WTC11 (cell line): ENCODE data around the gene MRPL47. TPM values are rescaled to one million over a fixed set of nuclear protein-coding genes. Genes with fewer than 3 reads are reported as not detected.
A peak's percentile ranks its signal among the peaks of the same experiment; 100 is the strongest.

Experiments used
- ATAC-seq: fragments of 200-7000 bp; cut with Tn5 transposase; 2 replicates; pipeline ENCODE4 v1.10.0; 2021; ENCODE audit warnings: mild to moderate bottlenecking, moderate library complexity
- CTCF ChIA-PET: fragments of 300-600 bp; sonication (Branson Sonifier 250); formaldehyde crosslinking; loops from one replicate; lab custom pipeline; 2021; ENCODE audit warnings: antibody characterized with exemption; lab: Charles Lee
- POLR2A ChIA-PET: fragments of 350-600 bp; sonication (Branson Sonifier 250); formaldehyde crosslinking; loops from one replicate; lab custom pipeline; 2021; ENCODE audit warnings: antibody characterized with exemption; lab: Charles Lee
- DNase-seq: peaks from one replicate; pipeline ENCODE4 v3.0.0; 2021; ENCODE audit warnings: low spot score
- H3K27ac Mint-ChIP-seq: 2 replicates; pipeline ENCODE4 v1.8.0; 2021; ENCODE audit warnings: mixed read lengths
- H3K27me3 Mint-ChIP-seq: 2 replicates; pipeline ENCODE4 v1.8.0; 2021; ENCODE audit warnings: low read depth, mild to moderate bottlenecking, moderate library complexity, mixed read lengths
- H3K36me3 Mint-ChIP-seq: 2 replicates; pipeline ENCODE4 v1.8.0; 2021; ENCODE audit warnings: mixed read lengths
- H3K4me1 Mint-ChIP-seq: 2 replicates; pipeline ENCODE4 v1.8.0; 2022; ENCODE audit warnings: mixed read lengths
- H3K4me3 Mint-ChIP-seq: 2 replicates; pipeline ENCODE4 v1.8.0; 2021; ENCODE audit warnings: mild to moderate bottlenecking, moderate library complexity, mixed read lengths
- H3K9me3 Mint-ChIP-seq: 2 replicates; pipeline ENCODE4 v1.8.0; 2021; ENCODE audit warnings: mixed read lengths
- ATF1 ChIP-seq: sonication (generic); formaldehyde crosslinking; IDR thresholded peaks from 2 replicates; pipeline ENCODE4 v1.8.1; 2023; ENCODE audit warnings: mild to moderate bottlenecking, moderate library complexity, missing genetic modification reagents
- CREM ChIP-seq: sonication (generic); formaldehyde crosslinking; IDR thresholded peaks from 2 replicates; pipeline ENCODE4 v1.8.1; 2022; ENCODE audit warnings: mild to moderate bottlenecking, missing genetic modification reagents, moderate library complexity
- CTCF ChIP-seq: fragments of 200-600 bp; IDR thresholded peaks from 2 replicates; pipeline ENCODE4 v1.8.0; 2022; ENCODE audit warnings: antibody characterized with exemption
- E2F4 ChIP-seq: sonication (generic); formaldehyde crosslinking; IDR thresholded peaks from 2 replicates; pipeline ENCODE4 v1.8.1; 2022; ENCODE audit warnings: low read depth, mild to moderate bottlenecking, moderate library complexity, missing genetic modification reagents, borderline replicate concordance
- E2F5 ChIP-seq: sonication (generic); formaldehyde crosslinking; IDR thresholded peaks from 2 replicates; pipeline ENCODE4 v1.8.1; 2022; ENCODE audit warnings: mild to moderate bottlenecking, moderate library complexity, missing genetic modification reagents
- ESRRA ChIP-seq: sonication (generic); formaldehyde crosslinking; IDR thresholded peaks from 2 replicates; pipeline ENCODE4 v1.8.1; 2022; ENCODE audit warnings: mild to moderate bottlenecking, missing genetic modification reagents, borderline replicate concordance
- FOXJ3 ChIP-seq: sonication (generic); formaldehyde crosslinking; IDR thresholded peaks from 2 replicates; pipeline ENCODE4 v1.9.0; 2021; ENCODE audit warnings: missing genetic modification reagents, mild to moderate bottlenecking, borderline replicate concordance
- FOXK1 ChIP-seq: sonication (generic); formaldehyde crosslinking; IDR thresholded peaks from 2 replicates; pipeline ENCODE4 v1.8.0; 2022; ENCODE audit warnings: mild to moderate bottlenecking, moderate library complexity, missing genetic modification reagents
- HMGA2 ChIP-seq: fragments of 250-450 bp; sonication (Bioruptor Pico); IDR thresholded peaks from 2 replicates; pipeline ENCODE4 v1.4.0; 2021; ENCODE audit warnings: mild to moderate bottlenecking, moderate library complexity
- MYBL2 ChIP-seq: sonication (generic); formaldehyde crosslinking; IDR thresholded peaks from 2 replicates; pipeline ENCODE4 v1.8.1; 2023; ENCODE audit warnings: mild to moderate bottlenecking, moderate library complexity, missing genetic modification reagents
- NFYB ChIP-seq: sonication (generic); formaldehyde crosslinking; conservative IDR thresholded peaks from 2 replicates; pipeline ENCODE4 v1.8.0; 2022; ENCODE audit warnings: low read depth, missing genetic modification reagents
- NR1H2 ChIP-seq: sonication (generic); formaldehyde crosslinking; IDR thresholded peaks from 2 replicates; pipeline ENCODE4 v1.9.0; 2021; ENCODE audit warnings: mild to moderate bottlenecking, moderate library complexity, missing genetic modification reagents
- PRRX2 ChIP-seq: fragments of 250-450 bp; sonication (Bioruptor Pico); IDR thresholded peaks from 2 replicates; pipeline ENCODE4 v1.8.0; 2021; ENCODE audit warnings: mild to moderate bottlenecking
- RELA ChIP-seq: sonication (generic); formaldehyde crosslinking; IDR thresholded peaks from 2 replicates; pipeline ENCODE4 v1.8.1; 2022; ENCODE audit warnings: missing genetic modification reagents, mild to moderate bottlenecking, borderline replicate concordance
- ZBTB21 ChIP-seq: sonication (generic); formaldehyde crosslinking; IDR thresholded peaks from 2 replicates; pipeline ENCODE4 v1.8.1; 2023; ENCODE audit warnings: mild to moderate bottlenecking, missing genetic modification reagents, borderline replicate concordance
- ZNF232 ChIP-seq: sonication (generic); formaldehyde crosslinking; IDR thresholded peaks from 2 replicates; pipeline ENCODE4 v1.8.0; 2022; ENCODE audit warnings: mild to moderate bottlenecking, missing genetic modification reagents
- ZNF263 ChIP-seq: sonication (generic); formaldehyde crosslinking; IDR thresholded peaks from 2 replicates; pipeline ENCODE4 v1.8.1; 2022; ENCODE audit warnings: low read depth, mild to moderate bottlenecking, moderate library complexity, missing genetic modification reagents
- ZNF416 ChIP-seq: fragments of 250-450 bp; sonication (Bioruptor Pico); IDR thresholded peaks from 2 replicates; pipeline ENCODE4 v1.9.0; 2021; ENCODE audit warnings: mild to moderate bottlenecking, inconsistent platforms
- ZNF671 ChIP-seq: fragments of 250-450 bp; sonication (Bioruptor Pico); IDR thresholded peaks from 2 replicates; pipeline ENCODE4 v1.8.0; 2021; ENCODE audit warnings: mild to moderate bottlenecking
- ZSCAN18 ChIP-seq: fragments of 250-450 bp; sonication (Bioruptor Pico); IDR thresholded peaks from 2 replicates; pipeline ENCODE4 v2.1.2; 2022; ENCODE audit warnings: mild to moderate bottlenecking, moderate library complexity
- total RNA-seq: library from RNA; stranded (reverse); gene quantifications from 3 replicates; pipeline ENCODE4 v1.2.3, GENCODE V29; 2021
- TF ChIP-seq, protein P1 (sequence below): sonication (generic); formaldehyde crosslinking; IDR thresholded peaks from 2 replicates; pipeline ENCODE4 v1.8.1; 2023; ENCODE audit warnings: mild to moderate bottlenecking, moderate library complexity, missing genetic modification reagents
- TF ChIP-seq, protein P2 (sequence below): sonication (generic); formaldehyde crosslinking; IDR thresholded peaks from 2 replicates; pipeline ENCODE4 v1.8.1; 2022; ENCODE audit warnings: low read depth, missing genetic modification reagents, borderline replicate concordance
- TF ChIP-seq, protein P3 (sequence below): sonication (generic); formaldehyde crosslinking; IDR thresholded peaks from 2 replicates; pipeline ENCODE4 v1.8.0; 2023; ENCODE audit warnings: missing genetic modification reagents

Gene MRPL47
- total RNA-seq, 1 experiment from 2014 or later, result 68.9 TPM

- ATAC-seq (no peak), DNase-seq (peak; percentile 73)
- POLR2A ChIA-PET, result no interaction called here
- no peaks in the 10 kb centered on the region for H3K36me3 Mint-ChIP-seq
- H3K27ac Mint-ChIP-seq, result no peak overlapping the region
- H3K9me3 Mint-ChIP-seq, result no peaks in the 10 kb centered on the region
- peaks cover 14% of the 10 kb centered on the region for H3K4me1 Mint-ChIP-seq
- TF ChIP-seq CTCF (peak; percentile 48), ZNF232 (CRISPR knock-in tag) (peak; percentile 23; the same call in 1 of the 2 replicates), NR1H2 (CRISPR knock-in tag) (no peak)
- H3K4me3 Mint-ChIP-seq, result no peak overlapping the region
- CTCF ChIA-PET, result interaction anchor here (1.7 to 2.0 kb wide), 2 partner anchors 112 to 114 kb away, joined by 5 to 9 read pairs; no protein-coding TSS in a partner anchor
- no peaks in the 10 kb centered on the region for H3K27me3 Mint-ChIP-seq
Observed at GRCh38 chr3:179558742-179559364, 45.6 kb downstream of the MRPL47 start.

- Mint-ChIP-seq H3K9me3 (no peaks in the 10 kb centered on the region), H3K36me3 (no peaks in the 10 kb centered on the region), H3K4me1 (peaks cover 8% of the 10 kb centered on the region), H3K27me3 (no peaks in the 10 kb centered on the region), H3K27ac (no peak overlapping the region), H3K4me3 (no peak overlapping the region)
- ChIA-PET POLR2A (no interaction called here), CTCF (interaction anchor here (1.3 kb wide), 1 partner anchor 11 kb away, joined by 3 read pairs; the partner anchor contains the start of gene ACTL6A)
- no peak for ATAC-seq
- no peak for TF ChIP-seq E2F4
- TF ChIP-seq FOXK1 (CRISPR knock-in tag), result no peak
- TF ChIP-seq RELA (CRISPR knock-in tag), result no peak
- no peak for TF ChIP-seq CREM (CRISPR knock-in tag)
- TF ChIP-seq ZNF671 (CRISPR knock-in tag), result no peak
- TF ChIP-seq, protein P1, sequence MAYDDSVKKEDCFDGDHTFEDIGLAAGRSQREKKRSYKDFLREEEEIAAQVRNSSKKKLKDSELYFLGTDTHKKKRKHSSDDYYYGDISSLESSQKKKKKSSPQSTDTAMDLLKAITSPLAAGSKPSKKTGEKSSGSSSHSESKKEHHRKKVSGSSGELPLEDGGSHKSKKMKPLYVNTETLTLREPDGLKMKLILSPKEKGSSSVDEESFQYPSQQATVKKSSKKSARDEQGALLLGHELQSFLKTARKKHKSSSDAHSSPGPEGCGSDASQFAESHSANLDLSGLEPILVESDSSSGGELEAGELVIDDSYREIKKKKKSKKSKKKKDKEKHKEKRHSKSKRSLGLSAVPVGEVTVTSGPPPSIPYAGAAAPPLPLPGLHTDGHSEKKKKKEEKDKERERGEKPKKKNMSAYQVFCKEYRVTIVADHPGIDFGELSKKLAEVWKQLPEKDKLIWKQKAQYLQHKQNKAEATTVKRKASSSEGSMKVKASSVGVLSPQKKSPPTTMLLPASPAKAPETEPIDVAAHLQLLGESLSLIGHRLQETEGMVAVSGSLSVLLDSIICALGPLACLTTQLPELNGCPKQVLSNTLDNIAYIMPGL (CRISPR knock-in tag), result no peak
- TF ChIP-seq ZNF263, result no peak
- TF ChIP-seq E2F5 (CRISPR knock-in tag), result no peak
- TF ChIP-seq, protein P2, sequence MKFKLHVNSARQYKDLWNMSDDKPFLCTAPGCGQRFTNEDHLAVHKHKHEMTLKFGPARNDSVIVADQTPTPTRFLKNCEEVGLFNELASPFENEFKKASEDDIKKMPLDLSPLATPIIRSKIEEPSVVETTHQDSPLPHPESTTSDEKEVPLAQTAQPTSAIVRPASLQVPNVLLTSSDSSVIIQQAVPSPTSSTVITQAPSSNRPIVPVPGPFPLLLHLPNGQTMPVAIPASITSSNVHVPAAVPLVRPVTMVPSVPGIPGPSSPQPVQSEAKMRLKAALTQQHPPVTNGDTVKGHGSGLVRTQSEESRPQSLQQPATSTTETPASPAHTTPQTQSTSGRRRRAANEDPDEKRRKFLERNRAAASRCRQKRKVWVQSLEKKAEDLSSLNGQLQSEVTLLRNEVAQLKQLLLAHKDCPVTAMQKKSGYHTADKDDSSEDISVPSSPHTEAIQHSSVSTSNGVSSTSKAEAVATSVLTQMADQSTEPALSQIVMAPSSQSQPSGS, result no peak
- TF ChIP-seq HMGA2 (CRISPR knock-in tag), result no peak
- TF ChIP-seq ZBTB21, result no peak
- TF ChIP-seq FOXJ3 (CRISPR knock-in tag), result no peak
- TF ChIP-seq ZNF416, result no peak
- TF ChIP-seq, protein P3, sequence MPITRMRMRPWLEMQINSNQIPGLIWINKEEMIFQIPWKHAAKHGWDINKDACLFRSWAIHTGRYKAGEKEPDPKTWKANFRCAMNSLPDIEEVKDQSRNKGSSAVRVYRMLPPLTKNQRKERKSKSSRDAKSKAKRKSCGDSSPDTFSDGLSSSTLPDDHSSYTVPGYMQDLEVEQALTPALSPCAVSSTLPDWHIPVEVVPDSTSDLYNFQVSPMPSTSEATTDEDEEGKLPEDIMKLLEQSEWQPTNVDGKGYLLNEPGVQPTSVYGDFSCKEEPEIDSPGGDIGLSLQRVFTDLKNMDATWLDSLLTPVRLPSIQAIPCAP (CRISPR knock-in tag), result no peak
- TF ChIP-seq NFYB (CRISPR knock-in tag), result no peak
- no peak for TF ChIP-seq PRRX2 (CRISPR knock-in tag)
- TF ChIP-seq MYBL2 (CRISPR knock-in tag), result no peak
- no peak for TF ChIP-seq ATF1 (CRISPR knock-in tag)
- no peak for TF ChIP-seq ESRRA (CRISPR knock-in tag)
- TF ChIP-seq ZSCAN18, result no peak
- TF ChIP-seq, all 79 proteins: peak for 0
- no peak for DNase-seq
Observed at GRCh38 chr3:179551349-179552105, 52.9 kb downstream of the MRPL47 start.
